A549 (cell line): ENCODE results near the gene SCIN. TPM values are rescaled to one million over a fixed set of nuclear protein-coding genes. Genes with fewer than 3 reads are reported as not detected.
A peak's percentile ranks its signal among the peaks of the same experiment; 100 is the strongest.

ENCODE experiments used
- ATAC-seq, 2 experiments: fragments of 200-7000 bp in 1 of 2; fragments of >200 bp in 1 of 2; cut with Nextera tagmentation in 1 of 2; cut with Tn5 transposase in 1 of 2; 3 replicates each; pipeline versions ENCODE4 v1.8.0 to v1.9.1; 2018 to 2020; ENCODE audit warnings: mild to moderate bottlenecking in 1 of 2, moderate library complexity in 1 of 2
- CTCF ChIA-PET: fragments of 300-600 bp; sonication (Branson Sonifier 250); formaldehyde crosslinking; extraction: SDS; loops from one replicate; lab custom pipeline; 2021; ENCODE audit warnings: antibody characterized with exemption, inconsistent platforms; lab: Yijun Ruan, JAX
- POLR2A ChIA-PET: fragments of 350-600 bp; formaldehyde crosslinking; extraction: SDS; loops from one replicate; lab custom pipeline; 2021; ENCODE audit warnings: antibody characterized with exemption, inconsistent platforms; lab: Yijun Ruan, JAX
- DNase-seq, 2 experiments: peaks; one replicate each; pipeline versions ENCODE4 v3.0.0 to v3.0.0-alpha.2; 2011 to 2016; ENCODE audit warnings: low read depth in 1 of 2, low spot score in 1 of 2
- FAIRE-seq: peaks from 2 replicates; lab custom pipeline; 2011; peaks lifted over from hg19 to GRCh38; lab: Jason Lieb, UNC
- H3K27ac ChIP-seq, 2 experiments: fragments of >200 bp; sonication (Bioruptor Twin); formaldehyde crosslinking; 3 replicates each; pipeline ENCODE4 v1.5.1; 2016 to 2017
- H3K4me1 ChIP-seq: fragments of >200 bp; sonication (Bioruptor Twin); formaldehyde crosslinking; 3 replicates; pipeline ENCODE4 v1.6.1; 2016
- H3K4me2 ChIP-seq: fragments of >200 bp; sonication (Bioruptor Twin); formaldehyde crosslinking; 3 replicates; pipeline ENCODE4 v1.6.1; 2016
- H3K4me3 ChIP-seq: fragments of >200 bp; sonication (Bioruptor Twin); formaldehyde crosslinking; 3 replicates; pipeline ENCODE4 v1.5.1; 2016
- H3K9me3 ChIP-seq: fragments of >200 bp; sonication (Bioruptor Twin); formaldehyde crosslinking; 3 replicates; pipeline ENCODE4 v1.6.1; 2016
- CEBPB ChIP-seq, 2 experiments: fragments of >200 bp in 1 of 2; sonication (Bioruptor Twin) in 1 of 2; formaldehyde crosslinking in 1 of 2; IDR thresholded peaks; 2 replicates each; pipeline ENCODE4 v1.6.1; 2012 to 2016
- CHD4 ChIP-seq: fragments of 200-600 bp; sonication (generic); IDR thresholded peaks from 2 replicates; pipeline ENCODE4 v1.6.1; 2016; ENCODE audit warnings: antibody characterized with exemption, mild to moderate bottlenecking, borderline replicate concordance
- FOSL2 ChIP-seq, 2 experiments: fragments of 450-650 bp in 1 of 2; fragments of >200 bp in 1 of 2; sonication (Bioruptor Twin) in 1 of 2; formaldehyde crosslinking; IDR thresholded peaks; 2 replicates each; pipeline versions ENCODE4 v1.5.0 to v1.6.1; 2016 to 2020; ENCODE audit warnings: mild to moderate bottlenecking in 1 of 2, moderate library complexity in 1 of 2
- HMGXB4 ChIP-seq: fragments of 250-450 bp; sonication (Bioruptor Pico); IDR thresholded peaks from 2 replicates; pipeline ENCODE4 v1.5.0; 2021; ENCODE audit warnings: mild to moderate bottlenecking, moderate library complexity, borderline replicate concordance
- HOXB5 ChIP-seq: fragments of 250-450 bp; sonication (Bioruptor Pico); IDR thresholded peaks from 2 replicates; pipeline ENCODE4 v1.5.0; 2020; ENCODE audit warnings: mild to moderate bottlenecking, moderate library complexity
- JUNB ChIP-seq: fragments of >200 bp; sonication (Bioruptor Twin); formaldehyde crosslinking; IDR thresholded peaks from 2 replicates; pipeline ENCODE4 v1.6.1; 2016
- KDM5A ChIP-seq: fragments of 200-600 bp; sonication (generic); IDR thresholded peaks from 2 replicates; pipeline ENCODE4 v1.6.1; 2016; ENCODE audit warnings: antibody characterized with exemption, mild to moderate bottlenecking
- MYC ChIP-seq: IDR thresholded peaks from 2 replicates; pipeline ENCODE4 v1.6.1; 2012; ENCODE audit warnings: mild to moderate bottlenecking, inconsistent platforms, low read length, improper control_type of control experiment, borderline replicate concordance
- PHF8 ChIP-seq: fragments of 200-600 bp; sonication (generic); IDR thresholded peaks from 2 replicates; pipeline ENCODE4 v1.6.1; 2016; ENCODE audit warnings: low read depth, mild to moderate bottlenecking, antibody characterized with exemption, moderate library complexity, borderline replicate concordance
- POLR2A ChIP-seq: IDR thresholded peaks from 2 replicates; pipeline ENCODE4 v1.6.1; 2012; ENCODE audit warnings: mild to moderate bottlenecking, low read length
- POLR2AphosphoS2 ChIP-seq: conservative IDR thresholded peaks from 2 replicates; pipeline ENCODE4 v1.6.1; 2012; ENCODE audit warnings: low read length, improper control_type of control experiment, inconsistent platforms
- RCOR1 ChIP-seq: fragments of 150-350 bp; IDR thresholded peaks from 2 replicates; pipeline ENCODE4 v1.6.1; 2014; ENCODE audit warnings: antibody characterized with exemption, low read length, low read depth
- RFX5 ChIP-seq: fragments of 450-650 bp; IDR thresholded peaks from 2 replicates; pipeline ENCODE4 v1.7.1; 2014; ENCODE audit warnings: antibody characterized with exemption, mild to moderate bottlenecking, moderate library complexity
- RNF2 ChIP-seq: fragments of 200-600 bp; sonication (generic); IDR thresholded peaks from 2 replicates; pipeline ENCODE4 v1.6.1; 2016; ENCODE audit warnings: low read depth, mild to moderate bottlenecking, antibody characterized with exemption, moderate library complexity, borderline replicate concordance
- TP53 ChIP-seq: fragments of 250-450 bp; sonication (Bioruptor Pico); IDR thresholded peaks from 2 replicates; pipeline ENCODE4 v1.5.0; 2021; ENCODE audit warnings: mild to moderate bottlenecking, moderate library complexity
- USF2 ChIP-seq: fragments of 450-650 bp; IDR thresholded peaks from 2 replicates; pipeline ENCODE4 v1.6.1; 2014; ENCODE audit warnings: antibody characterized with exemption
- WGBS: methylation state at CpG from one replicate; pipeline ENCODE4 v1.1.6; 2017; ENCODE audit errors: missing lambda C conversion rate; 5-methylcytosine and 5-hydroxymethylcytosine counted together
- polyA plus RNA-seq, 4 experiments: library from polyadenylated mRNA; depleted of rRNA in 3 of 4; stranded (reverse); fragments of >200 nt; fragmentation: RNase III in 1 of 4; extraction: RNeasy Plus Mini Kit Qiagen cat#74134 plus additional on column Dnase treatment in 1 of 4; gene quantifications; 2 replicates in 3 of 4; 3 replicates in 1 of 4; pipeline ENCODE4 v1.2.3, GENCODE V29; 2011 to 2017
- TF ChIP-seq, protein P1 (sequence below): IDR thresholded peaks from 2 replicates; pipeline ENCODE4 v1.6.1; 2012

SCIN gene
- polyA plus RNA-seq, 2 of the 4 experiments (the other 2 are of a cell fraction) = 0.05 to 0.27 TPM

GRCh38 chr7:12557282-12557681 lies 13.2 kb upstream of the SCIN start:
- ATAC-seq (no peak), FAIRE-seq (no peak), DNase-seq (no peak)
- H3K4me1 ChIP-seq = peaks cover 5% of the 10 kb centered on the region; the same call in 1 of the 3 replicates
- peak overlapping the region in 1 of 2 experiments; percentile 48; a peak in 2 of 6 replicates for H3K27ac ChIP-seq
- no peak overlapping the region for H3K4me2 ChIP-seq
- no peaks in the 10 kb centered on the region for H3K9me3 ChIP-seq
- POLR2A ChIA-PET = no interaction called here
- WGBS = 84% methylated on average over 7 of the region's 7 CpGs
- TF ChIP-seq RNF2 = no peak
- TF ChIP-seq HMGXB4 (CRISPR knock-in tag) = no peak
- no peak for TF ChIP-seq POLR2AphosphoS2
- CTCF ChIA-PET = interaction anchor here (1.1 kb wide), 2 partner anchors 8 to 13 kb away, joined by 3 to 4 read pairs; partner anchors contain the start of gene SCIN
- H3K4me3 ChIP-seq = no peak overlapping the region

DNA sequence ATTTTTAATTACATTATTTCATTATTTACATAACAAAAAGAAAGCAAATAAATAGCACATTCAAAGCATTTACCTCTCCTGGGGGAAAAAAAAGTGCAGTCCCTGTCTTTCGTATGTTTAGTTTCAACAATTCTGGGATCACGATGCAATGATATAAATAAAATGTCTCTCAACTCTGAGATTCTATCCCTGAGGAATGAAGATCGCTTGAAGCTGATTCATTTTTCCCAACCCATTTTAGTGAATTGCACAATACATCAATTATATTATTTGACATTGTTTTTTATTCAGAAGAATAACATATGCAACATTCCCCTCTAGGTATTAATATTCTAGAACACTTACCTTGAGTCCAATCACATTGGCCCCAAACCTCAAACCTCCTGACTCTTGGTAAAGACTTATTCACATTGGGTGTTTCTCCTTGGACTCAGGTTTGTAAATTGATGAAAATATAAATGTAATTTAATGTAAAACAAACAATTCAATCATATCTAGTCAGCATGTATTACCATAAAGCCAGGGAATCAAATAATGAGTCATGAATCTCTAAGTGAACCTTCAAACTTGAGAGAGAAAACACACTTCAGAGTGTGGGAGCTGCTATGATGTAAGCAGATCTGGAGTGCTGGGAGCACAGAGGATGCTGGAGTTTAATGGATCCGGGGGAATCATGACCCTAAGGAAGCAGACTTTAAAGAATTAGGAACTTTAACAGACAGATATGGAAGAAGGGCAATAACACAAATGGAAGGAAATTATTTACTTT lies 5.3 kb upstream of the SCIN start:
- ChIA-PET CTCF (interaction anchor here (0.9 to 1.4 kb wide), 2 partner anchors 32 to 41 kb away, joined by 3 to 5 read pairs; no protein-coding TSS in a partner anchor), POLR2A (no interaction called here)
- no peak for FAIRE-seq
- H3K4me2 ChIP-seq = peak overlapping the region; percentile 50
- H3K4me1 ChIP-seq = peaks cover 19% of the 10 kb centered on the region
- no peak for TF ChIP-seq KDM5A
- no peak for TF ChIP-seq RCOR1
- peak in 1 of 2 experiments; percentile 27; a peak in 1 of 4 replicates for TF ChIP-seq CEBPB (IDR thresholded peaks at IDR 0.05)
- no peak for TF ChIP-seq FOSL2 (IDR thresholded peaks at IDR 0.05)
- TF ChIP-seq FOSL2 (CRISPR knock-in tag; IDR thresholded peaks at IDR 0.05) = peak; percentile 55; the same call in 1 of the 2 replicates
- H3K4me3 ChIP-seq = no peak overlapping the region
- peak in 1 of 2 experiments; percentile 46 for DNase-seq
- WGBS = 49% methylated on average over 4 of the region's 4 CpGs
- ATAC-seq = peak; percentile 60 to 63; a peak in 2 of 6 replicates
- no peaks in the 10 kb centered on the region for H3K9me3 ChIP-seq
- H3K27ac ChIP-seq = no peak overlapping the region

GRCh38 chr7:12565873-12566272 lies 4.6 kb upstream of the SCIN start:
- no peak for FAIRE-seq

More at GRCh38 chr7:12565873-12566272, 4.6 kb upstream of the SCIN start:
- DNase-seq (no peak), ATAC-seq (no peak)
- WGBS = 88% methylated on average over 2 of the region's 2 CpGs
- TF ChIP-seq POLR2A (no peak), CHD4 (no peak), USF2 (no peak), HOXB5 (CRISPR knock-in tag) (no peak), RFX5 (no peak), TP53 (no peak), JUNB (no peak), PHF8 (no peak), POLR2AphosphoS2 (no peak), MYC (no peak)
- TF ChIP-seq, protein P1, sequence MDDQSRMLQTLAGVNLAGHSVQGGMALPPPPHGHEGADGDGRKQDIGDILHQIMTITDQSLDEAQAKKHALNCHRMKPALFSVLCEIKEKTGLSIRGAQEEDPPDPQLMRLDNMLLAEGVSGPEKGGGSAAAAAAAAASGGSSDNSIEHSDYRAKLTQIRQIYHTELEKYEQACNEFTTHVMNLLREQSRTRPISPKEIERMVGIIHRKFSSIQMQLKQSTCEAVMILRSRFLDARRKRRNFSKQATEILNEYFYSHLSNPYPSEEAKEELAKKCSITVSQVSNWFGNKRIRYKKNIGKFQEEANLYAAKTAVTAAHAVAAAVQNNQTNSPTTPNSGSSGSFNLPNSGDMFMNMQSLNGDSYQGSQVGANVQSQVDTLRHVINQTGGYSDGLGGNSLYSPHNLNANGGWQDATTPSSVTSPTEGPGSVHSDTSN = no peak
- no peaks in the 10 kb centered on the region for H3K9me3 ChIP-seq
- no peak overlapping the region for H3K4me3 ChIP-seq
- H3K4me2 ChIP-seq = no peak overlapping the region
- H3K4me1 ChIP-seq = peaks cover 19% of the 10 kb centered on the region
- H3K27ac ChIP-seq = no peak overlapping the region
- CTCF ChIA-PET = interaction anchor here (1.4 kb wide), 1 partner anchor 41 kb away, joined by 5 read pairs; no protein-coding TSS in a partner anchor
- POLR2A ChIA-PET = no interaction called here
